Measurements from ENCODE around the gene F2R. TPM values are rescaled to one million over a fixed set of nuclear protein-coding genes. Genes with fewer than 3 reads are reported as not detected.

Gene F2R
- total RNA-seq, 4 donors from 2014 or later = 0.75 to 10.7 (median 6.8) TPM

DNA sequence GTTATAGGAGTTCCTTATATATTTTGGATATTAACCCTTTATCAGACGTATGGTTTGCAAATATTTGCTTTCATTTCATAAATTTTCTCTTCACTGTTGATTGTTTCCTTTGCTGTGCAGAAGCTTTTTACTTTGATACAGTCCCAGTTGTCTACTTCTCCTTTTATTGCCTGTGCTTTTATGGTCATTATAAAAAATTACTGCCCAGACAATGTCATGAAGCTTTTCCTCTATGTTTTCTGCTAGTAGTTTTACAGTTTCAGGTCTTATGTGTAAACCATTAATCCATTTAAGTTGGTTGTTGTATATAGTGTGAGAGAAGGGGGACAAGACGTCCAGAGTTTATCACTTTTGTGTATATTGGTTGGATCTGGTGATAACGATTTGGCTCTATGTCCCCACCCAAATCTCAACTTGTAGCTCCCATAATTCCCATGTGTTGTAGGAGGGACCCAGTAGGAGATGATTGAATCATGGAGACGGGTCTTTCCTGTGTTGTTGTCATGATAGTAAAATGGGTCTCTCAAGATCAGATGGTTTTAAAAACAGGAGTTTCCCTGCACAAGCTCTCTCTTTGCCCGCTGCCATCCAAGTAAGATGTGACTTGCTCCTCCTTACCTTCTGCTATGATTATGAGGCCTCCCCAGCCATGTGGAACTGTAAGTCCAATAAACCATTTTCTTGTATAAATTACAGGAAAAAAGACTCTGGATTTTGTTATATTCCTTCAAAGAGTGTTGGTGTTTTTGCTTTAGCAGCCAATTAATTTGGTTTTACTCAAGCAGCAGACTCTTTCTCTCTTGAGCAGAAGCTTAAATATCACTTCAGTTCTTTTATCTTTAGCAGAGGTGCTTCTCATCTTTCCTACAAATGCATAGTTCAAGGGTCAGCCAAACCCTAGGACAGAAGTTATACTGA is 13.7 kb downstream of the F2R start:
- WGBS, 2 donors (ENCODE audit: low coverage in 1 of 2) = 66 to 85% methylated on average over 2 to 5 of the region's 5 CpGs
- H3K36me3 ChIP-seq = peaks cover 0 to 7% (median 0%) of the 10 kb centered on the region in 4 donors
- in situ Hi-C loops (cut with MboI; ENCODE audit: low pct_ligation_motif_present in 1 of 4, low pct_unique_long_range_greater_than_20kb in 1 of 4, low sequenced_read_pairs in 3 of 4) (no loop called here), intact Hi-C loops (cut with DNase I; ENCODE audit: low total_unique reads) (no loop called here)
- no peak overlapping the region for H3K4me3 ChIP-seq
- no peak for DNase-seq
- H3K4me1 ChIP-seq = peaks cover 0 to 5% (median 0%) of the 10 kb centered on the region in 4 donors
- no peak overlapping the region for H3K27ac ChIP-seq
- H3K9me3 ChIP-seq = peaks cover 10 to 18% of the 10 kb centered on the region in 2 donors
- TF ChIP-seq, protein P1, sequence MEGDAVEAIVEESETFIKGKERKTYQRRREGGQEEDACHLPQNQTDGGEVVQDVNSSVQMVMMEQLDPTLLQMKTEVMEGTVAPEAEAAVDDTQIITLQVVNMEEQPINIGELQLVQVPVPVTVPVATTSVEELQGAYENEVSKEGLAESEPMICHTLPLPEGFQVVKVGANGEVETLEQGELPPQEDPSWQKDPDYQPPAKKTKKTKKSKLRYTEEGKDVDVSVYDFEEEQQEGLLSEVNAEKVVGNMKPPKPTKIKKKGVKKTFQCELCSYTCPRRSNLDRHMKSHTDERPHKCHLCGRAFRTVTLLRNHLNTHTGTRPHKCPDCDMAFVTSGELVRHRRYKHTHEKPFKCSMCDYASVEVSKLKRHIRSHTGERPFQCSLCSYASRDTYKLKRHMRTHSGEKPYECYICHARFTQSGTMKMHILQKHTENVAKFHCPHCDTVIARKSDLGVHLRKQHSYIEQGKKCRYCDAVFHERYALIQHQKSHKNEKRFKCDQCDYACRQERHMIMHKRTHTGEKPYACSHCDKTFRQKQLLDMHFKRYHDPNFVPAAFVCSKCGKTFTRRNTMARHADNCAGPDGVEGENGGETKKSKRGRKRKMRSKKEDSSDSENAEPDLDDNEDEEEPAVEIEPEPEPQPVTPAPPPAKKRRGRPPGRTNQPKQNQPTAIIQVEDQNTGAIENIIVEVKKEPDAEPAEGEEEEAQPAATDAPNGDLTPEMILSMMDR (IDR thresholded peaks at IDR 0.05) = no peak
- TF ChIP-seq POLR2A (IDR thresholded peaks at IDR 0.05) (no peak), POLR2AphosphoS5 (IDR thresholded peaks at IDR 0.05) (no peak), EP300 (IDR thresholded peaks at IDR 0.05; ENCODE audit: low read depth) (no peak)
- H3K27me3 ChIP-seq = no peaks in the 10 kb centered on the region

GRCh38 chr5:76732405-76733048 is 16.6 kb downstream of the F2R start:
- H3K4me3 ChIP-seq = no peak overlapping the region
- 85% methylated on average over 15 of the region's 15 CpGs; no CpG with 5 or more reads in 1 of the 2 donors for WGBS, 2 donors (ENCODE audit: low coverage in 1 of 2)
- peaks cover 0 to 7% (median 0%) of the 10 kb centered on the region in 4 donors for H3K36me3 ChIP-seq
- intact Hi-C loops (cut with DNase I; ENCODE audit: low total_unique reads) (no loop called here), in situ Hi-C loops (cut with MboI; ENCODE audit: low pct_ligation_motif_present in 1 of 4, low pct_unique_long_range_greater_than_20kb in 1 of 4, low sequenced_read_pairs in 3 of 4) (no loop called here)
- H3K27ac ChIP-seq = peak overlapping the region; percentile 38 to 66 (median 50)
- H3K9me3 ChIP-seq = peaks cover 10 to 18% of the 10 kb centered on the region in 2 donors
- DNase-seq = no peak
- TF ChIP-seq, protein P1 (IDR thresholded peaks at IDR 0.05) = no peak
- TF ChIP-seq POLR2AphosphoS5 (IDR thresholded peaks at IDR 0.05) = no peak
- no peak for TF ChIP-seq EP300 (IDR thresholded peaks at IDR 0.05; ENCODE audit: low read depth)
- H3K27me3 ChIP-seq = no peaks in the 10 kb centered on the region
- H3K4me1 ChIP-seq = peaks cover 0 to 5% (median 0%) of the 10 kb centered on the region in 4 donors

- WGBS, 2 donors (ENCODE audit: low coverage in 1 of 2) = 77 to 82% methylated on average over 7 to 13 of the region's 13 CpGs
These were observed 17.1 kb downstream of the F2R start for GRCh38 chr5:76733049-76733417.

More at GRCh38 chr5:76733049-76733417, 17.1 kb downstream of the F2R start:
- in situ Hi-C loops (cut with MboI; ENCODE audit: low pct_ligation_motif_present in 1 of 4, low pct_unique_long_range_greater_than_20kb in 1 of 4, low sequenced_read_pairs in 3 of 4) (no loop called here), intact Hi-C loops (cut with DNase I; ENCODE audit: low total_unique reads) (no loop called here)
- Histone ChIP-seq H3K36me3 (peaks cover 0 to 7% (median 0%) of the 10 kb centered on the region in 4 donors), H3K4me1 (peaks cover 0 to 5% (median 0%) of the 10 kb centered on the region in 4 donors), H3K9me3 (peaks cover 10 to 18% of the 10 kb centered on the region in 2 donors), H3K27ac (peak overlapping the region; percentile 38 to 66 (median 50)), H3K4me3 (no peak overlapping the region), H3K27me3 (no peaks in the 10 kb centered on the region)
- TF ChIP-seq, protein P1 (IDR thresholded peaks at IDR 0.05) = no peak
- TF ChIP-seq POLR2AphosphoS5 (IDR thresholded peaks at IDR 0.05) (peak in 1 of 3 donors; percentile 7), POLR2A (IDR thresholded peaks at IDR 0.05) (peak; percentile 11), EP300 (IDR thresholded peaks at IDR 0.05; ENCODE audit: low read depth) (no peak)
- DNase-seq = peak; percentile 47

Measured in transverse colon (tissue), 4 donors.